Measurements from ENCODE around the gene PIBF1.

- no peak for TF ChIP-seq CTCF (IDR thresholded peaks at IDR 0.05)
- no peak for TF ChIP-seq ZFX (IDR thresholded peaks at IDR 0.05; ENCODE audit: borderline replicate concordance)
These were observed 18.5 kb upstream of the PIBF1 start for GRCh38 chr13:72763411-72763810.
